Measurements from ENCODE around the gene TCF4.

The TCF4 gene

DNA sequence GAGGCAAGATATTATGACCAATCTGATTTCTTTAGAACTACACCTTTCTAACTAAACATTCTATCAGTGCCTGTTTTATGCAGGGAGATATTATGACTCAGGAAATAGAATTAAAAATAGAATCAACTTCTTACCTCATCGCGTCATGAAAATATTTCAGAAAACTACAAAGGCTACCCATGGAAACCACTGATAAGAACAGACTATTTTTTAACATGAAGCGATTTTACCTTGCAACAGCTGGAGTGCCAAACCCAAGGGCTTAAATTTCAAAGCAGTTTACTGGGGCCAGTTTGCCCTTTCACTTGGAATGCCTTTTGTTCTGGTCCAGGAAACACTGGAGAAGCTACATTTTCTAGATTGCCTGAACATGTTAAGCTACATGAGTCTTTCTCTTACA is 323.9 kb downstream of the TCF4 start:
- peak; percentile 57 for DNase-seq (ENCODE audit: low read depth, low spot score)

DNA sequence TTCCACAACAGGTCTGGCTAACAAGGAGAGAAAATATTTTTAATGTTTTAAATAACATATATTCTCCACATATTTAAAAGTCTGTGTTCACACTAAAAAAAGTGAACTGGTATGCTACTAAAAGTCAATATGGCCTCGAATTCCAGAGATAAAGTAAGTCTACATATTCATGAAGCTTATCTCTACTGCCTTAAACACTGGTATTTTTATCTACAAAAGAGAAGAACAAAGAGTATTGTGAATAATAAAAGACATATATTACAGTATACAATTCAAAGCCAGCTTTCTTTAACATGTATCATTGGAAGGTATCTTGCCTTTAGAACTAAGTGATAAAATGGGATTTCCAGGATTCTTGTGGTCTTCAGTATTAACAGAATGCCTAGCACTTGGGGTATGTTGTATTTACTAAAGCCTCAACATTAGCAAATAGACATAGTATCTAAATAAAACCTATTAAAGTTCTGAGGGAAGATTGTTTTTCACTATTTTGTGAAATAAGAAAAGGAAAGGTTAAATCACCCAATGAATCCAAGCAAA is 325.9 kb downstream of the TCF4 start:
- DNase-seq (ENCODE audit: low read depth, low spot score) = peak; percentile 34

DNA sequence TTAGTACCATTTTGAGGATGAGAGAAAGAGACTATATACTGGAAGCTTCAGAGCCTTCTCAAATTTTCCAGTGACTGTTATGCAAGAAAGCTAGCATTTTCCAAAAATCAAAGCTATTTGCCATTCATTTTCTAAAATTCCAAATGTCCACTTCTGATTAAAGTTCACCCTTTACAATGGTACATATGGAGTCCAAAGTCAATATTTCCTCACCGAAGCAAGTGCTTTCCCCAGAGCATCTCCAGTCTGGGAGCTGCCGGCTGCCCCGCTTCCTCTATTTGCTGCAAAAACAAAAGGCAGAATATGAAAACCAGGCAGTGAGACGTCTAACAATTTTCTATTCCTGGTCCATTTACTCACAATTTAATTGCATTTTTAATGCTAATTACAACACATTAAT is 326.7 kb downstream of the TCF4 start:
- DNase-seq (ENCODE audit: low read depth, low spot score) = no peak

GRCh38 chr18:55258088-55258487 is 329.9 kb downstream of the TCF4 start:
- no peak for DNase-seq (ENCODE audit: low read depth, low spot score)

GRCh38 chr18:55256929-55257289 is 331.1 kb downstream of the TCF4 start:
- no peak for DNase-seq (ENCODE audit: low read depth, low spot score)

DNA sequence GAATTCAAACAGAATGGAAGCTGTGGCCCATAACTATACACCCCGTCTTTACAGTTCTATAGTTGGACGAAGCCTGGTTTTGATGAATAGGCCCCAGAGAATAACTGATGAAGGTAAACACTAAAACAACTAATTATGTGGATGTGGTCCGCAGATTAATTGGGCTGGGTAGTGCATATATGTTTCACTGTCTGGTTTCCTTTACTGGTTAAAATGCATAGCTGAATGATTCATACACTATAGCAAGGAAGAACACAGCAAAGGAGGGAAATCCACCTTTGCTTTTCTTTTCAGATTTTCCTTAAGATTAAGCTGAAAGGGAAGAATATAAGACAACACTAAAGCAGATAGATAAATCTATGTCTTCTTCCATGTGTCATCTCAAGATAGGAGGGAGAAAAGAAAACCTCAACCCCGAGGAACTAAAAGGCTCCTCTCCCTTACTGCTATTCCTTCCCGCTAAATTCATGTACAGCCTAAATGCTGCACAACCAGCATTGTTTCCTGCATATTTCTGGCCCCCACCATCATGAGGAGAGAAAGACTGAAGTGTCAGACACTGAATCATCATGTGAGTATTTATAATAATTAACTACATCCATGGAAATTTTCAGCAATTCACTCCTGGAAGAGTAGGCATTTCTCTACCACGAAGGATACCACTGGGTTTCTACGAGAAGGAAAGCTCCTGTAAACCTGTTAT is 331.6 kb downstream of the TCF4 start:
- DNase-seq (ENCODE audit: low read depth, low spot score) = peak; percentile 62

DNA sequence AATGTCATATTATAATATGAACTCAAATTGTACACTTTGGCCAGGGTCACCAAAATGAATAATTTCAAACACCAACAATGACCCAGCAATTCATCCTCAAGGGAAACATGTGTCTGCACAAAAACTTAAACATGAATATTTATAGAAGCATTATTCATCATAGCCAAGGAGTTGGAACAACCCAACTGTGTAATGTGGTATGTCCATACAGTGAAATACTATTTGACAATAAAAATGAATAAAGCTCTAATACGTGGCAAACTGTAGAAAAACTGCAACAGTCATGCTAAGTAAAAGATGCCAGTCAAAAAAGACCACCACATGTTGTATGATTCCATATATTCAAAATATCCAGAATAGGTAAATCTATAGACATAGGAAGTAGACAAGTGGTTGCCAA is 334.2 kb downstream of the TCF4 start:
- no peak for DNase-seq (ENCODE audit: low read depth, low spot score)

DNA sequence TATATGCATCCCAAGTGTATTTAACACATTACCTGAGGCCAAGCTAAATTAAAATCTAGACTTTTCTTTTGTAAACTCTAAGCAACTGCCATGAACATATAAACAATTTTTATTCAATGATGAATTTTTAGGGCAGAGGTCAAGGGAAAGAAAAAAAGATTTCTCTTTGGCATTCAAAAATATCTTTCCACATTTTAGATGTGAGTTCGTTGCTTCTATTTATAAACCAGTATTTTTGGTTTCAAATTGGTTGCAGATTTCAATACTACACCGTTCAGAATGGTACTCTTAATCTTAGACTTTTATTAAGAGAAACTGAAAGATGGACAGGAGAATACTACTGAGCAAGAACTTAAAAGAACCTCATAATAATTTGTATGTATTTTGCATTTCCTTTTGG is 335.1 kb downstream of the TCF4 start:
- no peak for DNase-seq (ENCODE audit: low read depth, low spot score)

GRCh38 chr18:55252053-55252675 is 335.8 kb downstream of the TCF4 start:
- no peak for DNase-seq (ENCODE audit: low read depth, low spot score)

- no peak for DNase-seq (ENCODE audit: low read depth, low spot score)
These were observed 336.6 kb downstream of the TCF4 start for GRCh38 chr18:55251254-55251971.

DNA sequence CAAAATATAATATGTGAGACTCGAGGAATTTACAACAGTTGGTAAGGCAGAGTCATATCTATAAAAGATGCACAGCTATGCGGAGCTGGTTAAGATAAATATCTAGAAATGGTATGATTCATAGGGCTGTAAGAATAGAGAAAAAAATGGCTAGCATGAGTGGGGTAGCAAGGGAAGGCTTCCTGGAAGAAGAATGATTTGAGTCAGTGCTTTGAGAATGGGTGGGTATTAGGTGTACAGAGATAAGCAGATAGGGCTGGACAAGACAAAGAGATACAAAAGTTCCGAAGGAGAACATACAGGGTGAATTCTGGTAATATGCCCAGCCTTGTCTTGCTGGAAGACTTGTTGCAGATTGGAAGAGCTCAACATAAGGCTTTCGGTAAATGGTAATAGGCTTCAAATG is 337.2 kb downstream of the TCF4 start:
- no peak for DNase-seq (ENCODE audit: low read depth, low spot score)

GRCh38 chr18:55249550-55249949 is 338.4 kb downstream of the TCF4 start:
- no peak for DNase-seq (ENCODE audit: low read depth, low spot score)

GRCh38 chr18:55248495-55248894 is 339.5 kb downstream of the TCF4 start:
- DNase-seq (ENCODE audit: low read depth, low spot score) = no peak

GRCh38 chr18:55247032-55247431 is 341.0 kb downstream of the TCF4 start:
- DNase-seq (ENCODE audit: low read depth, low spot score) = peak; percentile 62

DNA sequence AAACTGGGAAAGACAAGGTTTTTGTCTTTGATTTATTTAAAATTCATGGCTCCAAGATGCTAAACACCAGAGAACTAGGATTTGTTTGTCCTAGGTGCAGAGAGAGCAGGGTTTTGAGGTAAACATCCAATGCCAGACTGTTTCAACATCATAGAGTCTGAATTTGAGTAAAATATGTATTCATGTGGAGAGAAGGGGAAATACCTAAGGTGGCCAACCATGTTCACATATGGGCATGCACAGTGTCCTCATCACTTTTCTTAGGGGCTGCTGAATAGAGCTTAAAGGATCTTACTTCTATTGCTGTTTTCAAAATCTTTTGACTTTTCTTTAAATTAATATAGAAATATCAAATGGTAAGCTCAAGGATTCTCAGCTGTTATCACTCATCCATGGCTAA is 341.7 kb downstream of the TCF4 start:
- no peak for DNase-seq (ENCODE audit: low read depth, low spot score)

- DNase-seq (ENCODE audit: low read depth, low spot score) = no peak
These were observed 342.8 kb downstream of the TCF4 start for GRCh38 chr18:55245211-55245614.

- no peak for DNase-seq (ENCODE audit: low read depth, low spot score)
These were observed 343.4 kb downstream of the TCF4 start for GRCh38 chr18:55244546-55244945.

DNA sequence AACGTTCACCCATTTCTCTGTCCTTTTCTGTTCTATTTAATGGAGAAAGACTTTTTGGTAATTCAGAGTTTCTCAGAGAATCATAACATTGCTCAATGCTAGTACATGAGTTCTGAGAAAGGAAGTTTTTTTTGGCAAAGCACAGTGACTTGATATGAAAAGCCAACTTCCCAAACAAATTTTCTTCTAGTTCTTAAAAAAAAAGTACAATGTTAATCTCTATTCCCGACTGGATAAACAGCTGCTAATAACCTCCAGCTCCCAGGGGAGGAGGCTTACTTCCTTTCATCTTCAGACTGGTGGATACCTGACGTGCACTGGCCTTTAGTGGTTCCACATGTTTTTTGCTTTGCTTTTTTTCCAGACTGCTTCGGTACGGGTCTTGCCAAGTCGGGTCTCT is 344.1 kb downstream of the TCF4 start:
- peak; percentile 63 for DNase-seq (ENCODE audit: low read depth, low spot score)

GRCh38 chr18:55243255-55243654 is 344.7 kb downstream of the TCF4 start:
- DNase-seq (ENCODE audit: low read depth, low spot score) = no peak

- DNase-seq (ENCODE audit: low read depth, low spot score) = no peak
These were observed 347.0 kb downstream of the TCF4 start for GRCh38 chr18:55240978-55241377.

DNA sequence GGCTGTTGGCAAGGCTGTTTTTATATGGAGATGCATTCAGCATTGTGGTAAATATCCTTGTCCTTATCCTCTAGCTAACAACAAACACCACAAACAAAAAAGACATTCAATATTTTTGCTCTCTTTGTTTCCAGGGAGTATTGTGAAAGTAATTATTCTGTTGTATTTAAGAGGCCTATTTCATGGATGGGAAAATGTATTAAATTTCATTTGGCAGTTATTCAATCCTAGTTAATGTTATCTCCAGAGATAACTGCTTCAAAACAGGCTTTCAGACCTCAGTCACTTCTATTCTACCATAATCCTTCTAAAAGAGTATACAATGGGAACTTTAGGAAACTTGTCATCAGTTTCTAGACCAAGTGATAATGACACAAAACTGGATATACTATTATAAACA is 348.3 kb downstream of the TCF4 start:
- no peak for DNase-seq (ENCODE audit: low read depth, low spot score)

GRCh38 chr18:55237660-55238059 is 350.3 kb downstream of the TCF4 start:
- no peak for DNase-seq (ENCODE audit: low read depth, low spot score)

Data from astrocyte of the hippocampus (primary cell).